A673 (cell line): ENCODE results near the gene SLC22A3. TPM values are rescaled to one million over a fixed set of nuclear protein-coding genes. Genes with fewer than 3 reads are reported as not detected.
A peak's percentile ranks its signal among the peaks of the same experiment; 100 is the strongest.

Experiments
- BruUV-seq: library from RNA; stranded (reverse); fragments of 400-500 nt; replicated peaks from 2 replicates; lab custom pipeline; 2021; lab: Mats Ljungman, UMichigan
- CTCF ChIA-PET: fragments of 300-600 bp; sonication (Branson Sonifier 250); formaldehyde crosslinking; loops from one replicate; lab custom pipeline; 2022; ENCODE audit warnings: antibody characterized with exemption; lab: Charles Lee
- POLR2A ChIA-PET: fragments of 300-600 bp; sonication (Branson Sonifier 250); formaldehyde crosslinking; loops from one replicate; lab custom pipeline; 2022; ENCODE audit warnings: antibody characterized with exemption; ENCODE audit not compliant: low non-redundant PET; lab: Charles Lee
- DNase-seq: peaks from one replicate; pipeline ENCODE4 v3.0.0-alpha.2; 2015; ENCODE audit warnings: low spot score
- H3K27ac ChIP-seq: fragments of 200-600 bp; sonication (generic); 2 replicates; pipeline ENCODE4 v1.5.1; 2016; ENCODE audit warnings: mixed run types, low read depth, mild to moderate bottlenecking, mixed read lengths, antibody characterized with exemption, low read length; ENCODE audit not compliant: poor library complexity, severe bottlenecking
- H3K27me3 ChIP-seq: fragments of 200-600 bp; sonication (generic); replicated peaks from 2 replicates; pipeline ENCODE4 v1.6.1; 2017; ENCODE audit warnings: mixed run types, low read depth, mild to moderate bottlenecking, mixed read lengths, antibody characterized with exemption, low read length; ENCODE audit not compliant: insufficient read depth, poor library complexity
- H3K36me3 ChIP-seq: fragments of 200-600 bp; sonication (generic); 2 replicates; pipeline ENCODE4 v1.6.1; 2016; ENCODE audit warnings: mixed run types, mild to moderate bottlenecking, mixed read lengths, antibody characterized with exemption, low read length; ENCODE audit not compliant: insufficient read depth, poor library complexity, severe bottlenecking
- H3K4me1 ChIP-seq: fragments of 200-600 bp; sonication (generic); 2 replicates; pipeline ENCODE4 v1.6.1; 2017; ENCODE audit warnings: mixed run types, mild to moderate bottlenecking, mixed read lengths, antibody characterized with exemption, low read length; ENCODE audit not compliant: insufficient read depth, poor library complexity, severe bottlenecking
- H3K4me3 ChIP-seq: fragments of 200-600 bp; sonication (generic); 2 replicates; pipeline ENCODE4 v1.5.1; 2016; ENCODE audit warnings: low read depth, mixed run types, mild to moderate bottlenecking, mixed read lengths, low read length; ENCODE audit not compliant: poor library complexity, severe bottlenecking
- H3K9me3 ChIP-seq: fragments of 200-600 bp; sonication (generic); 2 replicates; pipeline ENCODE4 v1.6.1; 2016; ENCODE audit warnings: mixed run types, low read depth, mild to moderate bottlenecking, mixed read lengths, antibody characterized with exemption, low read length; ENCODE audit not compliant: poor library complexity, severe bottlenecking
- CTCF ChIP-seq: fragments of 300-800, 200-600 bp; sonication (generic); conservative IDR thresholded peaks from 2 replicates; pipeline ENCODE4 v1.5.1; 2017; ENCODE audit warnings: low read depth, mild to moderate bottlenecking, antibody characterized with exemption, low read length, moderate library complexity, mixed read lengths
- EZH2 ChIP-seq: fragments of 200-600 bp; sonication (generic); IDR thresholded peaks from 2 replicates; pipeline ENCODE4 v1.6.1; 2017; ENCODE audit warnings: borderline replicate concordance, low read depth, mild to moderate bottlenecking, mixed read lengths, antibody characterized with exemption, low read length; ENCODE audit not compliant: poor library complexity, severe bottlenecking
- intact Hi-C: fragments of 100-400 bp; cut with micrococcal nuclease; formaldehyde crosslinking; loops from one replicate; pipeline ENCODE4 v1.10.0; 2022; ENCODE audit not compliant: unreplicated experiment
- total RNA-seq: library from RNA; stranded (reverse); gene quantifications from 2 replicates; pipeline ENCODE4 v1.2.3, GENCODE V29; 2021

The SLC22A3 gene
- total RNA-seq, 1 experiment from 2014 or later: not detected

DNA sequence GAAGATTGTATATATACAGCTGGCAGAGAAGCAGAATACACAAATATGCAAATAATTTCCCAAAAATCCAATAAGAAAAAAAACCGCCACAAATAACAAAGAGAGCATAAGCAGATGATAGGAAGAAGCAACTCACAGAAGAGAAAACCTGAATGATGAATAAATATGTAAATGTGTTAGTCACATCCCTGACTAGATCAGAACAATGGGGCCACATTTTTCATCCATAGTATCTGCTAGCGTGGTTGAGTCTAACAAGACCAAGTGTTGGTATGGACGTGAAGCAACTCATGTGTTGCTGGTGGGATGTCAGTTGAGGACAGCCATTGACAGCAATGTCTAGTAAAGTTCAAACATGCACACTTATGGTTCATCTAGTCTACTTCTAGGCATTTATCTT lies 3.9 kb upstream of the SLC22A3 start:
- Histone ChIP-seq H3K27me3 (peaks cover 78% of the 10 kb centered on the region), H3K36me3 (no peaks in the 10 kb centered on the region), H3K4me3 (no peak overlapping the region), H3K9me3 (no peaks in the 10 kb centered on the region), H3K27ac (no peak overlapping the region), H3K4me1 (no peaks in the 10 kb centered on the region)
- TF ChIP-seq CTCF: no peak
- DNase-seq: no peak
- no TSS peak for BruUV-seq
- ChIA-PET POLR2A (no interaction called here), CTCF (no interaction called here)
- intact Hi-C loops: no loop called here

GRCh38 chr6:160347259-160348222 lies 637 bp upstream of the SLC22A3 start:
- peaks cover 89% of the 10 kb centered on the region for H3K27me3 ChIP-seq
- no peaks in the 10 kb centered on the region for H3K4me1 ChIP-seq
- no peak overlapping the region for H3K27ac ChIP-seq
- H3K9me3 ChIP-seq: no peaks in the 10 kb centered on the region
- no TSS peak for BruUV-seq
- no peak overlapping the region for H3K4me3 ChIP-seq
- ChIA-PET POLR2A (no interaction called here), CTCF (no interaction called here)
- intact Hi-C loops: no loop called here
- TF ChIP-seq CTCF (no peak), EZH2 (no peak)
- no peak for DNase-seq
- no peaks in the 10 kb centered on the region for H3K36me3 ChIP-seq

DNA sequence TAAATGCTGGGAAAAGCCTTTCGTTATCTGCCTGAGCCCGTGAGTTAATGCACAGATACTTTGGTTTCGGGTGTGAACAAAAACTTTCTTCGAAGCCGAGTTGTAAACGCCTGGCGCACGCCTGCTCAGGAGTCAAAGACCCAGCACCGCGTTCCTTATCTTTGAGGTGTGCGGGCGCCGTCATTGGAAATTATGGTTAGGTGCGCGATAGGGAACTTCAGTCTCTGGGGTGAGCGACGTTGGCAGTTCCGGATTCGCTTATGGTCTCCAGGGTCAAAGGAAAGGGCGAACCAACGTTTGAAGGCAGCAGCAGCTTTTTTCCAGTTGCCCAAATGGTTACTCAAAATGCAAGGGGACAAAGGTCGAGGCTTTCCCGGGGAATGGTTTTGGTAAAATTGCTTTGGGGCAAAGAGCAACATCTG lies 853 bp downstream of the SLC22A3 start:
- no TSS peak for BruUV-seq
- TF ChIP-seq CTCF: no peak
- TF ChIP-seq EZH2: peak; percentile 69
- Histone ChIP-seq H3K4me1 (no peaks in the 10 kb centered on the region), H3K36me3 (no peaks in the 10 kb centered on the region), H3K9me3 (no peaks in the 10 kb centered on the region), H3K4me3 (no peak overlapping the region), H3K27me3 (peaks cover 80% of the 10 kb centered on the region), H3K27ac (no peak overlapping the region)
- ChIA-PET CTCF (no interaction called here), POLR2A (no interaction called here)
- no peak for DNase-seq
- intact Hi-C loops: no loop called here
